CD4-positive, alpha-beta T cell treated with Interleukin-1 beta for 1 hour (primary cell): ENCODE results near the gene OS9.
"Not testable (repeated sequence)": the region's sequence is repeated elsewhere in the genome, so short reads cannot be mapped to it uniquely, and the experiment has no call there.

Source experiments
- DNase-seq, 2 donors: peaks; one replicate each; pipeline ENCODE4 v3.0.0-alpha.2; 2020 to 2022

OS9 gene

GRCh38 chr12:57693659-57694458 lies at the start of gene OS9:
Gene OS9 (plus strand): TSS chr12:57694132. CDS start chr12:57694162, 30 bp downstream.
- DNase-seq: peak; percentile 99

DNA sequence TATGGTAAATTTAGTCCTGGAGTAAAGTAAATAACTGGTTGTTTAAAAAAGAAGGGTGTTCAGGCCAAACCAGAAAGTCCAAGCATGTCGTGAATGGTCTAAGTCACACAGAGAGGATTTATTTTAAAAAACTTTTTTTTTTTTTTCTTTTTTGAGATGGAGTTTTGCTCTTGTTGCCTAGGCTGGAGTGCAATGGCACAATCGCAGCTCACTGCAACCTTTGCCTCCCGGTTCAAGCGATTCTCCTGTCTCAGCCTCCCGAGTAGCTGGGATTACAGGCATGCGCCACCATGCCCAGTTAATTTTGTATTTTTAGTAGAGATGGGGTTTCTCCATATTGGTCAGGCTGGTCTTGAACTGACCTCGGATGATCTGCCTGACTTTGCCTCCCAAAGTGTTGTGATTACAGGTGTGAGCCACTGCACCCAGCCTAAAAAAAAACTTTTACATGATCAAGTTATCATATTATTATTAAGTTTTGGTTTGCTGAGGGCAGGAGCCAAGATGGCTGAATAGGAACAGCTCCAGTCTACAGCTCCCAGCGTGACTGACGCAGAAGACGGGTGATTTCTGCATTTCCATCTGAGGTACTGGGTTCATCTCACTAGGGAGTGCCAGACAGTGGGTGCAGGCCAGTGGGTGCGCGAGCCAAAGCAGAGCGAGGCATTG lies 47.8 kb upstream of the OS9 start:
- not testable (repeated sequence) for DNase-seq

DNA sequence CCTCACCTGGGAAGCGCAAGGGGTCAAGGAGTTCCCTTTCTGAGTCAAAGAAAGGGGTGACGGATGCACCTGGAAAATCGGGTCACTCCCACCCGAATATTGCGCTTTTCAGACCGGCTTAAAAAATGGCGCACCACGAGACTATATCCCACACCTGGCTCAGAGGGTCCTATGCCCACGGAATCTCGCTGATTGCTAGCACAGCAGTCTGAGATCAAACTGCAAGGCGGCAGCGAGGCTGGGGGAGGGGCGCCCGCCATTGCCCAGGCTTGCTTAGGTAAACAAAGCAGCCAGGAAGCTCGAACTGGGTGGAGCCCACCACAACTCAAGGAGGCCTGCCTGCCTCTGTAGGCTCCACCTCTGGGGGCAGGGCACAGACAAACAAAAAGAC lies 47.3 kb upstream of the OS9 start:
- DNase-seq: not testable (repeated sequence)

GRCh38 chr12:57654042-57654441 lies 39.9 kb upstream of the OS9 start:
- no peak for DNase-seq

DNA sequence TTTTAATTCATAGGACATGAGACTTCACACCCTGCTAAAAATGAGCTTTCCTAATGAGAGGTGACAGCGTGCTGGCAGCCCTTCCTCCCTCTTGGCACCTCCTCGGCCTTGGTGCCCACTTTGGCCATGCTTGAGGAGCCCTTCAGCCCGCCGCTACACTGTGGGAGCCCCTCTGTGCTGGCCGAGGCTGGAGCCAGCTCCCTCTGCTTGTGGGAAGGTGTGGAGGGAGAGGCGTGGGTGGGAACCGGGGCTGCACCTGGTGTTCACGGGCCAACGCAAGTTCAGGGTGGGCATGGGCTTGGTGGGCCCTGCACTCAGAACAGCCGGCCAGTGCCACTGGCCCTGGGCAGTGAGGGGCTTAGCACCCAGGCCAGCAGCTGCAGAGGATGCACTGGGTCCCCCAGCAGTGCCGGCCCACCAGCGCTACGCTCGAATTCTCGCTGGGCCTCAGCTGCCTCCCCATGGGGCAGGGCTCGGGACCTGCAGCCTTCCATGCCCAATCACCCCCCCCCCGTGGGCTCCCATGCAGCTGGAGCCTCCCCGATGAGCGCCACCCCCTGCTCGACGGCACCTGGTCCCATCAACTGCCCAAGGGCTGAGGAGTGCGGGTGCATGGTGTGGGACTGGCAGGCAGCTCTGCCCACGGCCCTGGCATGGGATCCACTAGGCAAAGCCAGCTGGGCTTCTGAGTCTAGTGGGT lies 38.2 kb upstream of the OS9 start:
- no peak for DNase-seq

DNA sequence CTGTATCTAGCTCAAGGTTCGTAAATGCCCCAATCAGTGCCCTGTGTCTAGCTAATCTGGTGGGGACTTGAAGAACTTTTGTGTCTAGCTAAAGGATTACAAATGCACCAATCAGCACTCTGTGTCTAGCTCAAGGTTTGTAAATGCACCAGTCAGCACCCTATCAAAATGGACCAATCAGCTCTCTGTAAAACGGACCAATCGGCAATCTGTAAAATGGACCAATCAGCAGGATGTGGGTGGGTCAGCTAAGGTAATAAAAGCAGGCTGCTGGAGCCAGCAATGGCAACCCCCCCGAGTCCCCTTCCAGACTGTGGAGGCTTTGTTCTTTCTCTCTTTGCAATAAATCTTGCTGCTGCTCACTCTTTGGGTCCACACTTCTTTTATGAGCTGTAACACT lies 37.5 kb upstream of the OS9 start:
- DNase-seq: not testable (repeated sequence)

DNA sequence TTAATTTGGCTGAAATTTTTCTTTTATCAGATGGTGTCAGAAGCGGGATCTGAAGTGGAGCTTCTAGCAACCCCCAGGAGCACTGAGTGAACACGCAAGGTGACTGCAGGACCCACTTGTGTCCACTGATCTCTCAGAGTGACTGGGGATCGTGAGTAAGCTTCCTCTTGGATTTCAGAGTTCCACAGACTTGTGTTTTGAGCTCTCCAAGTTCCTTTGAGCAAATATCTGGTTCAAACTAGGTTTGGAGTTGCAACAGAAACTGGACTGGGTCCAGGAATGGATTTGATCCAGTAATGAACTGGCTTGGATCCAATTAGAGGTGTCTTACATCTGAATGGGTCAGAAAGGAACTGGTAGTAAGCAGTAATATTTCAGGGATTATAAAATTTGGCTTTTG lies 36.2 kb upstream of the OS9 start:
- DNase-seq: no peak

DNA sequence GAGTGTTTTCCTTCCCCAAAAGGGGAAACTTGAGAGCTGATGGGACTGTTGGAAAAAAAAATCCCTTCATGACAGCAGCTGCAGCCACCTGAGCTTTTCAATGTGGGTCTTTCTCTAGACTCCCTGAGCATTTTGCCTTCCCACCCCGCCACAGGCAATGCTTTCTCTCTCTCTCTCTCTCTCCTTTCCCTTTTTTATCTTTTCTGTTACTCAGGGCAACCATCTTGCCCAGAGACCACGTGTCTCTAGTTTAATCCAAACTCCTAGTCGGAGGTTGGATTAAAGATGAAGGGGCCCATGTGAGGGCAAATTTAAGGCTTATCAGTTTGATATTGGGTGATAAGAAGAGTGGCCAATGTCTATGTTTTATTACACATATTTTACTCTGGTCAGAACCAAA lies 35.0 kb upstream of the OS9 start:
- DNase-seq: no peak

DNA sequence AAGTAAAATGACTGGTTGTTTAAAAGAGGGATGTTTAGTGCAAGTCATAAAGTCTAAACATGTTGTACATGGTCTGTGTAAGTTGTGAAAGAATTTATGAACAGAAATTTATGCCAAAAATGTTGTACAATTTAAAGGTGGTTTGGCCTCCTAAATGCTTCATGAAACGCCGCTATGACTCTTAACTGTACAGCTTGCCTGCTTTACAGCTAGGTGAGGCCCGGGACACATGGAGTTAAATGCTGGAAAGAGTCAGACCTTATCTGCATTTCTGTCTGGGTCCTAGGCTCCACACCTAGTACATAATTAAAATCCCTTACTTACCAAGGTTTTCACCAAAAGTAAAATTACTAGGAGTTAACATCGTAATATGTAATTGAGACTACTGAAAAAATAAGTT lies 32.6 kb upstream of the OS9 start:
- no peak for DNase-seq

DNA sequence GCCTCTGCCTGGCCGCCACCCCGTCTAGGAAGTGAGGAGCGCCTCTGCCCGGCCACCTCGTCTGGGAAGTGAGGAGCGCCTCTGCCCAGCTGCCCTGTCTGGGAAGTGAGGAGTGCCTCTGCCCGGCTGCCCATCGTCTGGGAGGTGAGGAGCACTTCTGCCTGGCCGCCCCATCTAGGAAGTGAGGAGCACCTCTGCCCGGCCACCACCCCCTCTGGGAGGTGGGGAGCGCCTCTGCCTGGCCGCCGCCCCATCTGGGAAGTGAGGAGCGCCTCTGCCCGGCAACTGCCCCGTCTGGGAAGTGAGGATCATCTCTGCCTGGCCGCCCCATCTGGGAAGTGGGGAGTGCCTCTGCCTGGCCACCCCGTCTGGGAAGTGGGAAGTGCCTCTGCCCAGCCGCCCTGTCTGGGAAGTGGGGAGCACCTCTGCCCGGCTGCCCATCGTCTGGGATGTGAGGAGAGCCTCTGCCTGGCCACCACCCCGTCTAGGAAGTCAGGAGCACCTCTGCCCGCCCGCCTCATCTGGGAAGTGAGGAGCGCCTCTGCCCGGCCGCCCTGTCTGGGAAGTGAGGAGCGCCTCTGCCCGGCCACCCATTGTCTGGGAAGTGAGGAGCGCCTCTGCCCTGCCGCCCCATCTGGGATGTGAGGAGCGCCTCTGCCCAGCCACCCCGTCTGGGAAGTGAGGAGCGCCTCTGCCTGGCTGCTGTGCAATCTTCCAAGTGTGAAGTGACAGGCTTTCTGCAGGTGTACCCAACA lies 28.7 kb upstream of the OS9 start:
- DNase-seq: not testable (repeated sequence)

GRCh38 chr12:57666897-57667296 lies 27.0 kb upstream of the OS9 start:
- DNase-seq: no peak

DNA sequence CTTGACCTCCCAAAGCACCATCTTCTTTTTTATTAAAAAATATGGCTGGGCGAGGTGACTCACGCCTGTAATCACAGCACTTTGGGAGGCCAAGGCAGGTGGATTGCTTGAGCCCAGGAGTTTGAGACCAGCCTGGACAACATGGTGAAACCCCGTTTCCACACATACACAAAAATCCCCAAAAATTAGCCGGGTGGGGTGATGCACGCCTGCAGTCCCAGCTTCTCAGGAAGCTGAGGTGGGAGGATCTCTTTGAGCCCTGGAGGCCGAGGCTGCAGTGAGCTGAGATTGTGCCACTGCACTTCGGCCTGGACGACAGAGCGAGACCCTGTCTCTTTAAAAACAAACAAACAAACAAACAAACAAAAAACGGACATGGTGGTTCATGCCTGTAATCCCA lies 24.2 kb upstream of the OS9 start:
- DNase-seq: not testable (repeated sequence)

DNA sequence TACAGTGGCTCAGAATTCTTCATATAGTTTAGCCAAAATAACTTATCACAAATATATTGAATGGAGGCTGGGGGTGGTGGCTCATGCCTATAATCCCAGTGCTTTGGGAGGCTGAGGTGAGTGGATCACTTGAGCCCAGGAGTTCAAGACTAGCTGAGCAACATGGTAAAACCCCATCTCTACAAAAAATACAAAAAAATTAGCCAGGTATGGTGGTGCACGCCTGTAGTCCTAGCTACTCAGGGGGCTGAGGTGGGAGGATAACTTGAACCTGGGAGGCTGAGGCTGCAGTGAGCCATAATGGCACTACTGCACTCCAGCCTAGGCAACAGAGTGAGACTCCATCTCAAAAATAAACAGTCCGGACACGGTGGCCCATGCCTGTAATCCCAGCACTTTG lies 22.1 kb upstream of the OS9 start:
- not testable (repeated sequence) for DNase-seq

- DNase-seq: no peak
Measured at GRCh38 chr12:57672801-57673200, 21.1 kb upstream of the OS9 start.

DNA sequence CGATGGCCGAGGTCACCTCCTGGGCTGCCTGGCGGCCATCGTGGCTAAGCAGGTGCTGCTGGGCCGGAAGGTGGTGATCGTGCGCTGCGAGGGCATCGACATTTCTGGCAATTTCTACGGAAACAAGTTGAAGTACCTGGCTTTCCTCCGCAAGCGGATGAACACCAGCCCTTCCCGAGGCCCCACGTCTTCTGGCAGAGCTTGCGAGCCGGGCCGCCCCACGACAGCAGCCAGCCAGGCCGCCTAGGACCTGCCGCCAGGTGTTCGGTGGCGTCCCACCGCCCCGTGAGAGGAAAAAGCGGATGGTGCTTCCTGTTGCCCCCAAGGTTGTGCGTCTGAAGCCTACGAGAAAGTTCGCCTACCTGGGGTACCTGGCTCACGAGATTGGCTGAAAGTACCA lies 19.2 kb upstream of the OS9 start:
- DNase-seq: no peak

- not testable (repeated sequence) for DNase-seq
Measured at GRCh38 chr12:57677947-57678346, 16.0 kb upstream of the OS9 start.

- no peak for DNase-seq
Measured at GRCh38 chr12:57679697-57680096, 14.2 kb upstream of the OS9 start.

GRCh38 chr12:57687862-57688261 lies 6.1 kb upstream of the OS9 start:
- DNase-seq: no peak

GRCh38 chr12:57688931-57689330 lies 5.0 kb upstream of the OS9 start:
- DNase-seq: no peak

DNA sequence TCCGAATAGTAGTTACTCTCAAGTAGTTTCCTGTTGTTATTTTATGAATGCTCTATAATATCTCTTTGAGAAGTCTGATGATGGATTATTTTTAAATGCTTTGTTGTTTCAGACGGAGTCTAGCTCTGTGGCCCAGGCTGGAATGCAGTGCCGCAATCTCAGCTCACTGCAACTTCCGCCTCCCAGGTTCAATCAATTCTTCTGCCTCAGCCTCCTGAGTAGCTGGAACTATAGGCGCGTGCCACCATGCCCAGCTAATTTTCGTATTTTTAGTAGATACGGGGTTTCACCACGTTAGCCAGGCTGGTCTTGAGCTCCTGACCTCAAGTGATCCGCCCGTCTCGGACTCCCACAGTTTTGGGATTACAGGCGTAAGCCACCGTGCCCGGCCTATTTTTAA lies 1.4 kb upstream of the OS9 start:
- DNase-seq: no peak

GRCh38 chr12:57693317-57693658 lies 644 bp upstream of the OS9 start:
- no peak for DNase-seq

GRCh38 chr12:57694459-57695019 lies 607 bp downstream of the OS9 start:
- DNase-seq: no peak
